GM18505 (cell line): Measurements from ENCODE around the gene PWWP2B.

ENCODE experiments used
- ATAC-seq: cut with Tn5 transposase; IDR thresholded peaks from one replicate; pipeline ENCODE4 v1.9.1; 2021; ENCODE audit not compliant: unreplicated experiment
- POLR2A ChIP-seq: IDR thresholded peaks from 4 replicates; pipeline ENCODE4 v1.6.1; 2011; ENCODE audit warnings: borderline replicate concordance; ENCODE audit not compliant: insufficient read depth, insufficient read length; ENCODE audit errors: extremely low read depth

Gene PWWP2B

GRCh38 chr10:132457328-132458070 is 60.5 kb downstream of the PWWP2B start:
- ATAC-seq = no peak
- TF ChIP-seq POLR2A = no peak

GRCh38 chr10:132458071-132458585 is 61.1 kb downstream of the PWWP2B start:
- no peak for ATAC-seq
- TF ChIP-seq POLR2A = no peak

- ATAC-seq = no peak
- TF ChIP-seq POLR2A = no peak
Measured at GRCh38 chr10:132458586-132459300, 61.7 kb downstream of the PWWP2B start.

GRCh38 chr10:132459301-132460003 is 62.5 kb downstream of the PWWP2B start:
- ATAC-seq = no peak
- TF ChIP-seq POLR2A = no peak

- ATAC-seq = no peak
- TF ChIP-seq POLR2A = no peak
Measured at GRCh38 chr10:132460071-132460470, 63.1 kb downstream of the PWWP2B start.

GRCh38 chr10:132460691-132461090 is 63.7 kb downstream of the PWWP2B start:
- TF ChIP-seq POLR2A = no peak
- no peak for ATAC-seq

GRCh38 chr10:132461103-132461682 is 64.2 kb downstream of the PWWP2B start:
- TF ChIP-seq POLR2A = no peak
- no peak for ATAC-seq

- ATAC-seq = no peak
- TF ChIP-seq POLR2A = no peak
Measured at GRCh38 chr10:132461683-132462231, 64.8 kb downstream of the PWWP2B start.

GRCh38 chr10:132462463-132463332 is 65.7 kb downstream of the PWWP2B start:
- TF ChIP-seq POLR2A = no peak
- no peak for ATAC-seq

- no peak for ATAC-seq
- TF ChIP-seq POLR2A = no peak
Measured at GRCh38 chr10:132463333-132464255, 66.6 kb downstream of the PWWP2B start.
